LNCAP (cell line): ENCODE data around the gene CYP4X1.

ENCODE experiments used
- CTCF ChIP-seq: fragments of 450-650 bp; IDR thresholded peaks from 2 replicates; pipeline ENCODE4 v1.5.1; 2017; ENCODE audit warnings: mild to moderate bottlenecking

CYP4X1 gene

GRCh38 chr1:47036764-47037163, 13.3 kb downstream of the CYP4X1 start:
- TF ChIP-seq CTCF, result no peak

DNA sequence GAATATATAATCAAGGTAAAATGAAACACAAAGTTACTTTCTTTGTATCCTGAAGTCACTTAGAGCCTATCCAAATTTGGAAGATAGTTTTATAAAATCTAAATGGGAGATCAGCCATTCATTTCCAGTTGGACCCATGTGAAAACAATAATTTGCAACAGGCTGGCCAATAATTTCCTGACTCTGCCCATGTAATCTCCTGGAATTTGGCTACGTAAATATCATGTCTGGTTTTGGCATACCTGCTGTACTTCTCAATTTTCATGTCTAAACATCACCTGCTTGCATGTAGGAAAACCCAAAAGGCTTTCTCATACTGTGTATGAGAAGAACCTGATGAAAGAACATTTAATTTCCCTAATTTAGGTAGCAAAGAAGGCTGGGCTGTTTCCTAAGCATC, 35.9 kb downstream of the CYP4X1 start:
- TF ChIP-seq CTCF, result no peak

DNA sequence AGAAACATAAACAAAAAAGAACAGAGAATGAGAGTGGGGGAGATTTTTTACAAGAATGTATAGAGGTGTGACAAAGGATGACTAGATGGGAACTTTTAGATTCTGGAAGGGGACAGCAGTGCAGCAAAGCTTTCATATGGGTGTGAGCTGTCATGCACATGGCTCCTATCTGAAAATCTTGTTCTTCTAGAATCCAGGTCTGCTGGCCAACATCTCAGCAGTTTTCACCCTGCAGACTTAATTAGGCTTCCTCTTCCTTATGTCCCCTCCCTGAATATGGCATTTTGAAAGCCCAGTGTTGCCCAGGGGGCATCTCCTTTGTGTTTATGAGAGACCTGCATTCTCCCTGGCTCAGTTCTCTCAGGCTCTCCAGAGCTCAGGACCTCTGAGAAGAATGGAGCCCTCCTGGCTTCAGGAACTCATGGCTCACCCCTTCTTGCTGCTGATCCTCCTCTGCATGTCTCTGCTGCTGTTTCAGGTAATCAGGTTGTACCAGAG, 43.7 kb downstream of the CYP4X1 start, which contains the start of gene CYP4Z1:
TSS of gene CYP4Z1 (plus strand) at position 135 of the 498 bp plus-strand sequence. CDS start at position 395, 260 bp downstream.
- TF ChIP-seq CTCF, result no peak

- peak; percentile 66 for TF ChIP-seq CTCF
Measured at GRCh38 chr1:47089356-47089755, 65.9 kb downstream of the CYP4X1 start.

- peak; percentile 57; the same call in 1 of the 2 replicates for TF ChIP-seq CTCF
Measured at GRCh38 chr1:47091476-47091875, 68.0 kb downstream of the CYP4X1 start.
